ENCODE measurements around the gene SHLD1.

The SHLD1 gene

GRCh38 chr20:5848711-5849505 is 98.7 kb downstream of the SHLD1 start:
- no peak for DNase-seq (ENCODE audit: low spot score)

- DNase-seq (ENCODE audit: low spot score), result no peak
These were observed 105.7 kb downstream of the SHLD1 start for GRCh38 chr20:5855939-5856338.

DNA sequence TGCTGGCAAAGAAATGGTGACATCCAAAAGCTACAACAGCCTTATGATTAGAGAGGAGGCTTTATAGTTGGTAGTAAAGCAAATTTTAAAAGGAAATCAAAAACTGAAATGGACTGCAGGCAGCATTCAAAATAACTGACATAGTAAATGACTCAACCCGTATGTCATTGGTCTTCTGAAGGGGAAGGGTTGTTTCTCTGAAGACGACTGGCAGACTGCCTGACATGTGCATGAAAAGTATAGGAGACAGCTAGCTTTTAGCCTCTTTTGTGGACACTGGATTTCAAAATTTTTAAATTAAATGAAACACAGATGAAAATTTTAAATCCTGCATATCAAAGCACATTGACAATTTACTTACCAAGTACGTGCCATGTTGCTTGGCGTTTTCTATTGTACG is 109.4 kb downstream of the SHLD1 start:
- no peak for DNase-seq (ENCODE audit: low spot score)

GRCh38 chr20:5862703-5863039 is 112.5 kb downstream of the SHLD1 start:
- no peak for DNase-seq (ENCODE audit: low spot score)

DNA sequence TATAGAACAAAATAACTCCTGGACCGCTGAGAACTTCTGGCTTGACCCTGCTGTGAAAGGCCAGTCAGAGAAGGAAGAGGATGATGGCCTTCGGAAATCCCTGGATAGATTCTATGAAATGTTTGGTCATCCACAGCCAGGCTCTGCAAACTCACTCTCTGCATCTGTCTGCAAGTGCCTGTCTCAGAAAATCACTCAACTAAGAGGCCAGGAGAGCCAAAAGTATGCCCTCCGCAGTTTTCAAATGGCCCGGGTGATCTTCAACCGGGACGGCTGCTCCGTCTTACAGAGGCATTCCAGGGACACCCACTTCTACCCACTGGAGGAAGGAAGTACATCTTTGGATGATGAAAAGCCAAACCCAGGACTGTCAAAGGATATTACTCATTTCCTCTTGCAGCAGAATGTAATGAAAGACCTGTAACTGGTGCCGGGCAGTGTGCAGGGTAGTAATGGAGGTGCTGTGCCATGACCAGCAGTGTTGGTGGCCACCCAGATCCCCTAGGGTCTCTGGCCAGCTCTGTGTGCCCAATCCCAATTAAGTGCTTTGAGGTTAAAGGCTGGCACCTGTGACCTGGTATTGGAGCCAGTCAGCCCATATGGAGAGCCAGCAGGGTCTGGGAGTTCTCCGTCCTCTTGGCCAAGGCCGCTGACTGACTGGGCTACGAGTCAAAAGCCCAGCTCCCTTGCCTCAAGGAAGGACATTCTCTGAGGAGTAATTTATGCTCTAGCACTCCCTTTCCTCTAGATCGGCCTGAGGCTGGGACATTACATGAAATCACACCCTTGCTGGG is 113.0 kb downstream of the SHLD1 start:
- no peak for DNase-seq (ENCODE audit: low spot score)

DNA sequence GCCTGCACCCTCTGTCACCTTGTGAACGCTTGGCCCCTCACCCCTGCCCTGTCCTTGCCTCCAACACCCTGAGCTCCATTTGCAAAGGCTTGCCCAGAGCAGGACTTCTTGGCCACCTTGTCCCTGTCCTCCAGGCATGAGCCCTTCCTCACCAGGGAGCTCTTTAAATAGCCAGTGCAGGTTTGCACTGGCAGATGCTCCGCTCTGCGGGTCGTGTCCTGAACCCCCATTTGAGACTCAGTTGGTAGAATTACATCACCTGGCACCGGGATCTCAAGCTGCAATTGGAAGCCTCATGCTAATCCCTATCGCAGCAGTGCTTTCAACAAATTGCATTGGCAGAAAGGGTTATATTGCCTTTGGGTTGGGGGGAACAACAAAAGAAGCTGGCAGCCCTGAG is 114.2 kb downstream of the SHLD1 start:
- no peak for DNase-seq (ENCODE audit: low spot score)

GRCh38 chr20:5864873-5865587 is 114.8 kb downstream of the SHLD1 start:
- DNase-seq (ENCODE audit: low spot score), result no peak

DNA sequence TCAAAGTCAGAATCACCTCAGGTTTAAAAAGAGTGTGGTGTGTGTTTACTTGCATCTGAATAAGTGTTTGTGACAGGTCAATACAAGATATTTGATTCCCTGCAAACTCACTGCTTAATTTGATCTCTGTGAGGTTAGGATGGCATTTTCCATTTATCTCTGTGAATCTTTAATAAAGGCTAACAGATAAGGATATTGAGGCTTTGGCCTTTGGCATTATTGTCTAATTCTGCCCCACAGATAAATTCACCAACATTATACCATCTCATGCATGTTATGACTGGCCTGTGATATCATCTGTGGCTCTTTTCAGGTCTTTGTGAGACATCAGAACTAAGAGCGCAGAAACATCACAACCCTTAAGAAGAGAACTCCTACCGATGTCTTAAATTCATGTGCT is 115.4 kb downstream of the SHLD1 start:
- DNase-seq (ENCODE audit: low spot score), result no peak

GRCh38 chr20:5870568-5870981 is 120.4 kb downstream of the SHLD1 start:
- no peak for DNase-seq (ENCODE audit: low spot score)

DNA sequence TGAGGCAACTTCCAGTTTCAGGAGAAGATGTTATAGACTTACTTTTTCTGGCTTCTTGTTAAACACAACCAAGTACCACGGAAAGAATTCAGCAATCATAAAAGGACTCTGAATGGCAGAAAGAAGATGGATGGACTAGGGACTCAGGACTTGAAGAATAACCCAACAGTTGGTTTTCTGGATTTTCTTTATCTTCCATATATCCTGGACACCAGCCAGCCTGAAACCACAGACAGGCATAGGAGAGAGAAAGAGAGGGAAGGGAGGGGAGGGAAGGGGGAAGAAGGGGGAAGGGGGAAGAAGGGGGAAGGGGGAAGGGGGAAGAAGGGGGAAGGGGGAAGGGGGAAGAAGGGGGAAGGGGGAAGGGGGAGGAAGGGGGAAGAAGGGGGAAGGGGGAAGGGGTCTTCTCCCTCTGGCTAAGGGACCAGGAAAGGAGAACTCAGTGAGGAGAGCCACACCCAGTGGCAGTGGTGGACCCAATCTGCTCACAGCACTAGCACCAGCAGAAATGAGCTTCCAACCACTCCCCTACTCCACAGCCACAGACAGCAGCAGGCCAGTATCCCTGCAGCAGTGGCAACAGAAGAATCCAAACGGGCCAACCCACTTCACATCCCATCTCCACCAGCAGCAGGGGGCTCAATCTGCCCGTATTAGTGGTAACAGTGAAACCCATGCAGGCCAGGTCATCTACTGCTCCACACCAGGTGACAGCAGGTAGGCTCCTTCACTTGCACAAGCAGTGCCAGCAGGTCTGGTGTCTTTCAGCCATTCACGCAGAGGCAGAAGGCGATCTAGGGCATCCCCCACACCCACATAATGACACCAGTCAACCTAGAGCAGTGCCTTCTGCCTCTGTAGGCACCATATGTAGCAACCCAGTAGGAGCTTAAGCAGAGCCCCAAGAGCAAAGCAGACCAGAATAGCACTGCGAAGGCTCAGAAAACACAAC is 121.5 kb downstream of the SHLD1 start:
- no peak for DNase-seq (ENCODE audit: low spot score)

DNA sequence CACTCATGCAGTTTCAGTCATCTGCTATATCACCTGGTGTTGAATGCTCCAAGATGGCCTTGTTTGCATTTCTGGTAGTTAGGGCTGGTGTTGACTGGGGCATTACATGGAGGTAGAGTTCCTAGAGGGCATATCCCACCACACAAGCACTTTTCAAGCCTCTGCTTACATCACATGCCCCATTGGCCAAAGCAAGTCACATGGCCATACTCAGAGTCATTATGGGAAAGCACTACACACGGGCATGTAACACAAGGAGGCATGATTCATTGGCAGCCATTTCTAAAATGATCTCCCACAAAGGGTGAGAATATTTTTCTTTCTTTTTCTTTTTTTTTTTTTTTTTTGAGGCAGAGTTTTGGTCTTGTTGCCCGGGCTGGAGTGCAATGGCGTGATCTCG is 126.9 kb downstream of the SHLD1 start:
- no peak for DNase-seq (ENCODE audit: low spot score)

GRCh38 chr20:5880326-5880725 is 130.1 kb downstream of the SHLD1 start:
- DNase-seq (ENCODE audit: low spot score), result no peak

DNA sequence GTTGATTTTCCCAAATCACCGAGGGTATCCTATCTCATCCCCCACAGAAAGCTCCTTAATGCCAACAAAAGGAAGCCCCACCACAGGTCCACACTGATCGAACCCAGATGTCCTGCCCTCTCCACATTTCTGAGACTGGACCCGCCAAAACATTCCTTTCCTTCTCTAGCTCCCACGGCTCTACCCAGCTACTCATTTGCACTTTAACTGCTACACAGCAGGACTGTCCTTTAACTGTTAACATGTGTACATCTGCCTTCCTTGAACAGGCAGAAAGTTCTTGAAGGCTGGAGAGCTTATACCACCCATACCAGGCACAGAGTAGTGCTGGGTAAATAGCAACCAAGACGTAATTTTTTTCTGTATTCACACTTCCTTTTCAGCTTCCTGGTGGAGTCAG is 131.5 kb downstream of the SHLD1 start:
- DNase-seq (ENCODE audit: low spot score), result no peak

GRCh38 chr20:5882166-5882565 is 132.0 kb downstream of the SHLD1 start:
- DNase-seq (ENCODE audit: low spot score), result no peak

DNA sequence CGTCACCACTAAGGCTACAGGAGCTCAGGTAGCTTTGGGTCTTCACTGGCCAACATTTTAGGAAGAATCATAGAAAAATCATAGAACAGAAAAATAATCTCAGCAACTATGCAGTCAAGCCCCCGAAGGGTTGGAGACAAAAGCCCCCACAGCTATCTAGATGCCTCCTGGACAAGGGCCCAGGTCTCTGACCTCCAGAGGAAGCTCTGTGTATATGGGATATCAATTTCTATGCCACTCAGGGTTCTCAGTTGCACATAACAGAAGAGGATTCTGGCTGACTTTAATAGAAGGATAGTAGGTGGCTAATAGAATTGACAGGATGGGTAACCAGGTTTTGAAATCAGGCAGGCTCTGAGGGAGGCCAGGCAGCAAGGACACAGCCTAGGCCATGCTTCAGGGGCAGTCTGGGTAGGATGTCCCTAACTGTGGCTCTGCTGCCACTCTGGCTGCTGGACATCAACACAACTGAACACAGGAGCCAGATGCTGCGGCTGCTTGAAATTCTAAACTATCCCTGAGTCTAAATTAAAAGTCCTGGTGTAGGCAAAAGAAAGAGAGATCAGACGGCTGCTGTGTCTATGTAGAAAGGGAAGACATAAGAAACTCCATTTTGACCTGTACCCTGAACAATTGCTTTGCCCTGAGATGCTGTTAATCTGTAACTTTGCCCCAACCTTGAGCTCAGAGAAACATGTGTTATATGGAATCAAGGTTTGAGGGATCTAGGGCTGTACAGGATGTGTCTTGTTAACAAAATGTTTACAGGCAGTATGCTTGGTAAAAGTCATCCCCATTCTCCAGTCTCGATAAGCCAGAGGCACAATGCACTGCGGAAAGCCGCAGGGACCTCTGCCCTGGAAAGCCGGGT is 134.5 kb downstream of the SHLD1 start:
- no peak for DNase-seq (ENCODE audit: low spot score)

- no peak for DNase-seq (ENCODE audit: low spot score)
These were observed 135.7 kb downstream of the SHLD1 start for GRCh38 chr20:5885866-5886265.

GRCh38 chr20:5886788-5887187 is 136.6 kb downstream of the SHLD1 start:
- no peak for DNase-seq (ENCODE audit: low spot score)

- DNase-seq (ENCODE audit: low spot score), result no peak
These were observed 137.2 kb downstream of the SHLD1 start for GRCh38 chr20:5887386-5887785.

GRCh38 chr20:5888041-5888440 is 137.8 kb downstream of the SHLD1 start:
- DNase-seq (ENCODE audit: low spot score), result no peak

DNA sequence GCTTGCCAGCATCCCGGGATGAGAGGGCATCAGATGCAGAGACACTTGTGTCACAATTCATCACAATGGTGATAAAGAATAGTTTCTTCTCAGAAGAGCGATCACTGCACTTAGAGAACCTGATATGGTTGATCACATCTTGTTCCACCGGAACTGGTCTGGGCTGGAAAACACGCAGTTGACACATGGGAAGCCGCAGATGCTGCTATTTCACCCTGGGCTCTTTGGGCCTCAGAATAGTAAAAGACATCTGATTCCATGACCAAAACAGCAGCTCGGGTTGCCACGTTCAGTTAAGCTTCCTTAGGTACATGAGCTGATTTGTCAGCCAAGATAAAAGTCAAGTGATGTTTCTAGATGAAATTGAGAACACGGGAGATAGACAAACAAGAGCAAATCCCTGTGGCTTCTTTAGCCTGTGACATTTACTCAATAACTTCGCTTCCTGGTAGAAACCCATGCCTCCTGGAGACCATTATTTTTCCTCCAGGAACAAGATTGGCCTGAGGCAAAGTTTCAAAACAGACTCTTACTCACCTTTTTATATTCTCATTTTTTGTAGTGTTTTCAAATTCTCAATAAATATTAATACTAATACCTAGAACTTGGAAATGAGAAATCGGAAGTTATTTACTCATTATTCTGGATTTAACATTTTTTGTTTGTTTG is 140.7 kb downstream of the SHLD1 start:
- no peak for DNase-seq (ENCODE audit: low spot score)
